Activated CD8-positive, alpha-beta T cell treated with anti-CD3 and anti-CD28 coated beads for 36 hours (primary cell): ENCODE results near the gene ATXN7L1. TPM values are rescaled to one million over a fixed set of nuclear protein-coding genes. Genes with fewer than 3 reads are reported as not detected.

Experiments
- ATAC-seq: fragments of 200-7000 bp; cut with Tn5 transposase; one replicate; pipeline ENCODE4 v1.10.0; 2021; ENCODE audit warnings: mild to moderate bottlenecking, moderate library complexity
- CTCF ChIA-PET: fragments of 350-600 bp; sonication (Branson Sonifier 250); formaldehyde crosslinking; loops from one replicate; lab custom pipeline; 2021; ENCODE audit warnings: antibody characterized with exemption; lab: Charles Lee
- POLR2A ChIA-PET: fragments of 350-600 bp; sonication (Branson Sonifier 250); formaldehyde crosslinking; loops from one replicate; lab custom pipeline; 2021; ENCODE audit warnings: antibody characterized with exemption; lab: Charles Lee
- DNase-seq: peaks from one replicate; pipeline ENCODE4 v3.0.0-alpha.2; 2020
- H3K27ac Mint-ChIP-seq: one replicate; pipeline ENCODE4 v1.8.0; 2021; ENCODE audit warnings: mild to moderate bottlenecking, mixed read lengths
- H3K27me3 Mint-ChIP-seq: one replicate; pipeline ENCODE4 v1.8.0; 2021; ENCODE audit warnings: mixed read lengths
- H3K36me3 Mint-ChIP-seq: one replicate; pipeline ENCODE4 v1.8.0; 2021; ENCODE audit warnings: low read depth, mixed read lengths
- H3K4me1 Mint-ChIP-seq: one replicate; pipeline ENCODE4 v1.8.0; 2021; ENCODE audit warnings: low read depth, mixed read lengths
- H3K4me3 Mint-ChIP-seq: one replicate; pipeline ENCODE4 v1.8.0; 2021; ENCODE audit warnings: mild to moderate bottlenecking, moderate library complexity, mixed read lengths
- H3K9me3 Mint-ChIP-seq: one replicate; pipeline ENCODE4 v1.8.0; 2021; ENCODE audit warnings: mixed read lengths
- CTCF ChIP-seq: fragments of 200-600 bp; IDR thresholded peaks from one replicate; pipeline ENCODE4 v1.8.0; 2022; ENCODE audit warnings: antibody characterized with exemption, mild to moderate bottlenecking
- intact Hi-C: fragments of 100-400 bp; cut with micrococcal nuclease; formaldehyde crosslinking; loops from one replicate; pipeline ENCODE4 v1.10.0; 2022
- total RNA-seq, 2 experiments: library from RNA; stranded (reverse); gene quantifications; one replicate each; pipeline ENCODE4 v1.2.3, GENCODE V29; 2021

ATXN7L1 gene
- total RNA-seq, 2 experiments from 2014 or later = 4.8 to 5.3 TPM

GRCh38 chr7:105896407-105896911, 20.1 kb upstream of the ATXN7L1 start:
- CTCF ChIA-PET = interaction anchor here (0.9 to 2.0 kb wide), 4 partner anchors 10 to 244 kb away, joined by 3 to 5 read pairs (median 3); no protein-coding TSS in a partner anchor
- no peak for TF ChIP-seq CTCF
- DNase-seq = no peak
- POLR2A ChIA-PET = interaction anchor here (0.6 kb wide), 1 partner anchor 70 kb away, joined by 5 read pairs; no protein-coding TSS in a partner anchor
- Mint-ChIP-seq H3K9me3 (no peaks in the 10 kb centered on the region), H3K4me3 (no peak overlapping the region), H3K36me3 (no peaks in the 10 kb centered on the region), H3K4me1 (peaks cover 8% of the 10 kb centered on the region), H3K27ac (no peak overlapping the region), H3K27me3 (no peaks in the 10 kb centered on the region)
- ATAC-seq = no peak
- intact Hi-C loops = no loop called here

- TF ChIP-seq CTCF = no peak
- ATAC-seq (no peak), DNase-seq (no peak)
- no peak overlapping the region for H3K4me3 Mint-ChIP-seq
- intact Hi-C loops = no loop called here
- no peaks in the 10 kb centered on the region for H3K27me3 Mint-ChIP-seq
- H3K36me3 Mint-ChIP-seq = no peaks in the 10 kb centered on the region
- ChIA-PET POLR2A (no interaction called here), CTCF (interaction anchor here (1.1 kb wide), 1 partner anchor 31 kb away, joined by 3 read pairs; no protein-coding TSS in a partner anchor)
- no peaks in the 10 kb centered on the region for H3K9me3 Mint-ChIP-seq
- peaks cover 25% of the 10 kb centered on the region for H3K4me1 Mint-ChIP-seq
- H3K27ac Mint-ChIP-seq = no peak overlapping the region
Observed at GRCh38 chr7:105894131-105894530, 17.7 kb upstream of the ATXN7L1 start.

- no peak overlapping the region for H3K4me3 Mint-ChIP-seq
- intact Hi-C loops = no loop called here
- CTCF ChIA-PET = interaction anchor here (0.8 to 1.5 kb wide), 4 partner anchors 16 to 236 kb away, joined by 3 to 4 read pairs (median 3); partner anchors contain the start of gene ATXN7L1
- H3K36me3 Mint-ChIP-seq = no peaks in the 10 kb centered on the region
- H3K27me3 Mint-ChIP-seq = no peaks in the 10 kb centered on the region
- no peaks in the 10 kb centered on the region for H3K9me3 Mint-ChIP-seq
- ATAC-seq = no peak
- DNase-seq = no peak
- TF ChIP-seq CTCF = no peak
- POLR2A ChIA-PET = no interaction called here
- H3K27ac Mint-ChIP-seq = no peak overlapping the region
- peaks cover 25% of the 10 kb centered on the region for H3K4me1 Mint-ChIP-seq
Observed at GRCh38 chr7:105892387-105892786, 16.0 kb upstream of the ATXN7L1 start.

- no peak overlapping the region for H3K27ac Mint-ChIP-seq
- DNase-seq (peak; percentile 84), ATAC-seq (peak; percentile 91)
- intact Hi-C loops = loop anchor here (1.0 kb wide), 1 partner anchor 35 kb away; no protein-coding TSS in a partner anchor
- H3K9me3 Mint-ChIP-seq = peaks cover 3% of the 10 kb centered on the region
- H3K4me1 Mint-ChIP-seq = peaks cover 28% of the 10 kb centered on the region
- POLR2A ChIA-PET = interaction anchor here (1.1 kb wide), 1 partner anchor 14 kb away, joined by 5 read pairs; no protein-coding TSS in a partner anchor
- no peak for TF ChIP-seq CTCF
- CTCF ChIA-PET = interaction anchor here (1.2 to 2.0 kb wide), 2 partner anchors 13 to 119 kb away, joined by 3 to 6 read pairs; no protein-coding TSS in a partner anchor
- no peak overlapping the region for H3K4me3 Mint-ChIP-seq
- no peaks in the 10 kb centered on the region for H3K27me3 Mint-ChIP-seq
- H3K36me3 Mint-ChIP-seq = no peaks in the 10 kb centered on the region
Observed at GRCh38 chr7:105890290-105890997, 14.0 kb upstream of the ATXN7L1 start.
